Measurements from ENCODE around the gene ZNF584.
A peak's percentile ranks its signal among the peaks of the same experiment; 100 is the strongest.

Gene ZNF584

GRCh38 chr19:58466089-58466759, 57.8 kb downstream of the ZNF584 start:
- no peak for DNase-seq (ENCODE audit: low read depth in 1 of 2, low spot score in 1 of 2)

DNA sequence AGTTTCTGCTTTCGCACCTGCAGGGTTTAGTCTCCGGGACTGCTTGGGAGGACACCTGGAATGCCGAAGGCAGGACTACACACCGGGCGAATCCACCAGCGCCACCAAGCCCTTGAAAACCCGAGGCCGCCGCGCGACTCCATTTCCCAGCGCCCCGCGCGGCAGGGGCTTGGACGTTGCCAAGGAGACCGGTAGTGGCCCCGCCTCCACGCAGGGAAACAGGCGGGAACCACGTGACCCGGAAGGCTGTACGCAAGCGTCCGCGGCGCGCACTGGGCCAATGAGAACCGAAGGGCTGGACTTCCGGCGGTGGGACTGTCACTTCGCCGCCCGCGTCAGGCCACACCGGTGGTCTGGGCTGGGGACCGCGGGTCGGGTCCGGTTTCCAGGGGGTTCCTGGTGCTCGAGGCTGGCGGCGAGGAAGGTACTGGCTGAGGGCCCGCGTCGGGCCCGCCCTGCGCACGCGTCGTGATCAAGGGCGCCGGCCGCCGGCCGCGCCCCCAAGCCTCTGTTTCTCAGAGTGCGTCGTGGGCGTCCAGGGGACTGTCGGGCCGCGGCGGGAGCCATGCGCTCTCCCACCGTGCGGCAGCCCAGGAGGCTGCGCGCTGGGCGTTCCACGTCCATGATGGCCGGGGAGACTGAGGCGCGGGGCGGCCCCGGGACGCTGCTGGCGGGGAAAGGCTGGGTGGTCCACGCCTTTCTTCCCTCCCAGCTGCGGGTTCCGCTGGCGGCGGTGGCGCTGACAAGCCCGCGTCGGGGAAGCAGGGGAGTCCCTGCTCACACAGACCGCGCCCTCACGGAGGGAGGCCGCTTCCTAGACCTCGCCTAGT, 58.5 kb downstream of the ZNF584 start, which contains the start of gene ZNF324:
TSS of gene ZNF324 (plus strand) at position 321 of the 830 bp plus-strand sequence. CDS start 2,106 bp downstream, outside the sequence.
- DNase-seq (ENCODE audit: low read depth in 1 of 2, low spot score in 1 of 2): peak; percentile 96

All from activated T-helper 1 cell treated with anti-CD3 and anti-CD28 coated beads, Interleukin-2, amount 50 U/mL, for 16 hours (primary cell).